ENCODE measurements around the gene GRM4.

DNA sequence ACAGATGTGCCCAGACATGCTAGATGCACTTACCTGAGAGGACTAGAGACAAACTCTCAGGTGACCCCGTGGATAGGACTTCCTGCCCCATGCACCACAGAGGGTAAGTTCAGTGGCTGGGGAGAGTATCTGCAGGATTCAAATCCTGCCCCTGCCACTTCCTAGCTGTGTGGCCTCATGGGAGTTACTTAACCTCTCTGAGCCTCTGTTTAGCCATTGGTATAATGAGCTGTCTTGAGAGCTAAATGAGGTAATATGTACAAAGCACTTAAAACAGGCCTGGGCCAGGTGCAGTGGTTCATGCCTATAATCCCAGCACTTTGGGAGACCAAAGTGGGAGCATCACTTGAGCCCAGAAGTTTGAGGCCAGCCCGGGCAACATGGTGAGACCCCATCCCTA is 59.3 kb downstream of the GRM4 start:
- no peak for TF ChIP-seq EZH2 (IDR thresholded peaks at IDR 0.05; ENCODE audit: insufficient read depth, poor library complexity, severe bottlenecking)
- TF ChIP-seq EZH2phosphoT487 (IDR thresholded peaks at IDR 0.05; ENCODE audit: insufficient read depth, low read depth): no peak
